Esophagus squamous epithelium (tissue), 4 donors: Measurements from ENCODE around the gene MAP7D1.

ENCODE experiments used
- CTCF ChIP-seq, 6 experiments: fragments of 450-650 bp in 4 of 6; fragments of 200-600 bp in 2 of 6; sonication (generic) in 2 of 6; IDR thresholded peaks; one replicate each; pipeline ENCODE4 v1.5.1; 2016 to 2019; ENCODE audit warnings: antibody characterized with exemption in 6 of 6, mild to moderate bottlenecking in 4 of 6, moderate library complexity in 4 of 6
- POLR2A ChIP-seq, 4 donors: fragments of 450-650 bp; IDR thresholded peaks; one replicate each; pipeline ENCODE4 v1.6.1; 2017; ENCODE audit warnings: antibody characterized with exemption in 4 of 4, mild to moderate bottlenecking in 4 of 4, moderate library complexity in 3 of 4

DNA sequence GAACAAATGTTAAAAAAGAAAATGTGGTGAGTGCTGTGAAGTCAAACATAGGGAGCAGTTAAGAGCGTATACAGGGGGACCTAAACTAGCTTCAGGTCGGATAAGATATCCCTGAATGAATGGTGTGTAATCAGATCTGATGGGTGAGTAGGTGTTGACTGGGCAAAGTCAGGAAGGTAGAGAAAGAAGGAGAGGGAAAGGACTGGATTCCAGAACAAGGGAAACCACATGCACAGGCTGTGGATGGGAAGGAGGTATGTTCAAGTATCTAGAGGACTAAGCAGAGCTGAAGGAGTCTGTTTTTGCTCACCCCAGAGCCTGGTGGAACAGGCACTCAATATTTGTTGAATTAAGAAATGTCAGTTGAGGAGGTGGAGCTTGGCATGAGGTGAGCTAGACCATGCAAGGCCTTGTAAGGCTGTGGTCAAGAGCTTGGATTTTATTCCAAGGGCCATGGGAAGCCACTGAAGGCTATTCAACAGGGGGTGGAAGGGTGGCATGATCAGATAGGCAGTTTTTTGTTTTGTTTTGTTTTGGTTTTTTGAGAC, 27.4 kb downstream of the MAP7D1 start:
- TF ChIP-seq POLR2A (IDR thresholded peaks at IDR 0.05) = no peak
- TF ChIP-seq CTCF (IDR thresholded peaks at IDR 0.05) = no peak
